SKM-1 (cell line): ENCODE measurements around the gene PKNOX2.
"Not testable (repeated sequence)": the region's sequence is repeated elsewhere in the genome, so short reads cannot be mapped to it uniquely, and the experiment has no call there.

Experiments used
- DNase-seq: peaks from one replicate; lab custom pipeline; 2025; ENCODE audit not compliant: unreplicated experiment; lab: John Stamatoyannopoulos, UW

Gene PKNOX2

GRCh38 chr11:125201525-125202141, 37.1 kb downstream of the PKNOX2 start:
- no peak for DNase-seq

- DNase-seq, result no peak
Measured at GRCh38 chr11:125202362-125202880, 37.9 kb downstream of the PKNOX2 start.

- no peak for DNase-seq
Measured at GRCh38 chr11:125202977-125203376, 38.4 kb downstream of the PKNOX2 start.

GRCh38 chr11:125207866-125208425, 43.4 kb downstream of the PKNOX2 start:
- DNase-seq, result no peak

GRCh38 chr11:125210066-125210465, 45.5 kb downstream of the PKNOX2 start:
- DNase-seq, result no peak

GRCh38 chr11:125211191-125211947, 46.8 kb downstream of the PKNOX2 start:
- DNase-seq, result no peak

GRCh38 chr11:125211948-125212340, 47.4 kb downstream of the PKNOX2 start:
- no peak for DNase-seq

GRCh38 chr11:125214601-125215565, 50.3 kb downstream of the PKNOX2 start:
- no peak for DNase-seq

GRCh38 chr11:125215976-125216375, 51.4 kb downstream of the PKNOX2 start:
- DNase-seq, result no peak

GRCh38 chr11:125218336-125218735, 53.8 kb downstream of the PKNOX2 start:
- DNase-seq, result no peak

GRCh38 chr11:125221461-125221860, 56.9 kb downstream of the PKNOX2 start:
- DNase-seq, result no peak

GRCh38 chr11:125222494-125222893, 57.9 kb downstream of the PKNOX2 start:
- DNase-seq, result no peak

GRCh38 chr11:125223161-125223560, 58.6 kb downstream of the PKNOX2 start:
- not testable (repeated sequence) for DNase-seq

GRCh38 chr11:125223901-125224361, 59.4 kb downstream of the PKNOX2 start:
- DNase-seq, result no peak

- DNase-seq, result no peak
Measured at GRCh38 chr11:125224391-125225021, 60.0 kb downstream of the PKNOX2 start.

GRCh38 chr11:125225401-125225800, 60.9 kb downstream of the PKNOX2 start:
- no peak for DNase-seq

- no peak for DNase-seq
Measured at GRCh38 chr11:125226031-125226430, 61.5 kb downstream of the PKNOX2 start.

- no peak for DNase-seq
Measured at GRCh38 chr11:125226706-125227105, 62.2 kb downstream of the PKNOX2 start.

- no peak for DNase-seq
Measured at GRCh38 chr11:125227151-125227550, 62.6 kb downstream of the PKNOX2 start.

GRCh38 chr11:125228445-125228844, 63.9 kb downstream of the PKNOX2 start:
- DNase-seq, result no peak
